ENCODE measurements around the gene USP24.

- TF ChIP-seq POLR2A (IDR thresholded peaks at IDR 0.05; ENCODE audit: low read depth, low read length) (no peak), POLR2AphosphoS5 (IDR thresholded peaks at IDR 0.05; ENCODE audit: low read depth, low read length) (no peak), TAF1 (IDR thresholded peaks at IDR 0.05; ENCODE audit: low read depth, low read length) (no peak), SPI1 (IDR thresholded peaks at IDR 0.05; ENCODE audit: low read depth, low read length) (no peak)
Observed at GRCh38 chr1:55038974-55039341, 176.2 kb downstream of the USP24 start.
